ENCODE measurements around the gene TOX4. TPM values are rescaled to one million over a fixed set of nuclear protein-coding genes. Genes with fewer than 3 reads are reported as not detected.

TOX4 gene
- total RNA-seq (2022; extraction: Qiagen RNA extraction), result 63.5 to 74.1 TPM (median 69.5 TPM) in 5 replicates

GRCh38 chr14:21476925-21477681 is at the start of gene TOX4, which contains the start of gene RAB2B:
TSS of gene TOX4 (plus strand) at chr14:21477195. CDS start at chr14:21477279, 84 bp downstream.
TSS of gene RAB2B (minus strand) at chr14:21476959. CDS start at chr14:21476872, 87 bp downstream.

DNA sequence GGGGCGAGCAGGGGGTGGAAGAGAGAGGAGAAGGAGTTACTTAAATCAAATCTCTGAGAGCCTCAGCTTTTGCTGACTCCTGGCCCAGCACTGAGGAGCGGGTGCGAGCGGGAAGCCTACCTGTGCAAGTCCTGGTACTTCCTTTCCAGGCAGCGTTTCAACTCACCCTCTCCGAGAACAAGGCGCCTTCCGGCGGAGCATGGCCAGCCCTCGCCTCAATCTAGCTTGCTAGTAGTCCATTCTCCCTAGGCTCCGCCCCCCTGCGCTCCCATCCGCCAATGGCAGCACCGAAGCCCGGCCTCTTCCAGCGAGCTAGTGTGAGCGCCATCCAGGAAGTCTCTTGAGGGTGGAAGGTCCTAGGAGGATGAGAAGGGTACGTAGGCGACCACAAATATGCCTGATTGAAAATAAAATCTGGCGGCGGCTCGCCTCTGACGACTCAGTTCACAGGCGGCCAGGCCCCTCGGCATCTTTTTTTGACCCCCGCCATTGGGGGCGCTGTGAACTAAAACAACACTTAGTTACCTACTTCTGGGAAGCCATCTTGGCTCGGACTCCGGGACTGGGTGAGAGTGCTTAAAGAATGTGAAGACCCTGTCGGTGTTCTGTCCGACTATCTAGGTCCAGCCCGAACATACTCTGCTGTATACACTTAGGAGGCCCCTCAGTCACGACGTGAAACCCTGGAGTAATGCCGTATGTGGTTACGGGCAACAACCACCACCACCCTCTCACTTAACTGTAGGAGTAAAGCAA is 20.9 kb upstream of the TOX4 start, which contains the start of gene CHD8:
Gene CHD8, minus strand, starts transcription at position 212 of the 756 bp plus-strand sequence. CDS start 24,480 bp downstream, outside the sequence.

GRCh38 chr14:21510735-21511657 is 34.0 kb downstream of the TOX4 start, which contains the start of gene METTL3:
TSS of gene METTL3 (minus strand) at chr14:21511340. CDS start at chr14:21511223, 117 bp downstream.

GRCh38 chr14:21525962-21526671 is 49.1 kb downstream of the TOX4 start, which contains the start of gene SALL2:
TSS of gene SALL2 (minus strand) at chr14:21526346. CDS start at chr14:21526127, 219 bp downstream.

Other genes with a start within 250 kb of the TOX4 start
- 745 to 1,119 TPM (median 806 TPM) in 5 replicates for gene HNRNPC, start 207.8 kb upstream of the TOX4 start, total RNA-seq (2022; extraction: Qiagen RNA extraction)
- gene RPGRIP1, start 197.1 kb upstream of the TOX4 start, total RNA-seq (2022; extraction: Qiagen RNA extraction), result 0.09 to 0.25 TPM (median 0.17 TPM) in 5 replicates
- gene SUPT16H, start 93.2 kb upstream of the TOX4 start, total RNA-seq (2022; extraction: Qiagen RNA extraction), result 92.9 to 130 TPM (median 100 TPM) in 5 replicates
- 37.0 to 42.1 TPM (median 38.7 TPM) in 5 replicates for gene CHD8, start 21.1 kb upstream of the TOX4 start, total RNA-seq (2022; extraction: Qiagen RNA extraction)
- 10.7 to 17.5 TPM (median 13.0 TPM) in 5 replicates for gene RAB2B, start 236 bp upstream of the TOX4 start, total RNA-seq (2022; extraction: Qiagen RNA extraction)
- gene METTL3, start 34.1 kb downstream of the TOX4 start, total RNA-seq (2022; extraction: Qiagen RNA extraction), result 45.6 to 48.8 TPM (median 47.2 TPM) in 5 replicates
- 0.49 to 0.98 TPM (median 0.69 TPM) in 5 replicates for gene SALL2, start 49.2 kb downstream of the TOX4 start, total RNA-seq (2022; extraction: Qiagen RNA extraction)
- not detected in 5 replicates for gene OR10G3, start 102.9 kb downstream of the TOX4 start, total RNA-seq (2022; extraction: Qiagen RNA extraction)
- gene OR10G2, start 157.7 kb downstream of the TOX4 start, total RNA-seq (2022; extraction: Qiagen RNA extraction), result not detected in 5 replicates
- gene OR4E2, start 176.6 kb downstream of the TOX4 start, total RNA-seq (2022; extraction: Qiagen RNA extraction), result not detected in 5 replicates
- gene OR4E1, start 196.6 kb downstream of the TOX4 start, total RNA-seq (2022; extraction: Qiagen RNA extraction), result not detected in 5 replicates

Data from A549 treated with Hydrocortisone at 1 μM for 4 hours (cell line).